Upper lobe of right lung (tissue), 1 donor: ENCODE results near the gene EFHB. TPM values are rescaled to one million over a fixed set of nuclear protein-coding genes. Genes with fewer than 3 reads are reported as not detected.

Source experiments
- ATAC-seq: fragments of 200-7000 bp; cut with Tn5 transposase; one replicate; pipeline ENCODE4 v1.9.1; 2020; ENCODE audit warnings: mild to moderate bottlenecking, moderate library complexity
- DNase-seq: peaks from one replicate; pipeline ENCODE4 v3.0.0-alpha.2; 2020
- H3K27ac ChIP-seq: fragments of 200-600 bp; one replicate; pipeline ENCODE4 v1.8.0; 2022
- H3K27me3 ChIP-seq: fragments of 200-600 bp; one replicate; pipeline ENCODE4 v1.8.0; 2022; ENCODE audit warnings: mild to moderate bottlenecking
- H3K36me3 ChIP-seq: fragments of 200-600 bp; one replicate; pipeline ENCODE4 v1.8.0; 2022
- H3K4me1 ChIP-seq: fragments of 200-600 bp; one replicate; pipeline ENCODE4 v1.8.0; 2022
- H3K4me3 ChIP-seq: fragments of 200-600 bp; one replicate; pipeline ENCODE4 v1.8.0; 2022; ENCODE audit warnings: mild to moderate bottlenecking
- H3K9me3 ChIP-seq: fragments of 200-600 bp; one replicate; pipeline ENCODE4 v1.8.0; 2022
- CTCF ChIP-seq: fragments of 200-600 bp; IDR thresholded peaks from one replicate; pipeline ENCODE4 v1.8.0; 2022; ENCODE audit warnings: antibody characterized with exemption
- intact Hi-C: fragments of 100-400 bp; cut with DNase I; formaldehyde crosslinking; loops from one replicate; pipeline ENCODE4 v1.11.0; 2022
- total RNA-seq: library from RNA; stranded (reverse); fragmentation: NEBNext Ultra II Directional; extraction: Animal tissue kit (Norgen Biotek cat#: 25700); gene quantifications from one replicate; pipeline ENCODE4 v1.2.1, GENCODE V29; 2021
- donor health status: DM: no; HTN: yes; CAD: no; lungs with severe emphysema.

Gene EFHB
- total RNA-seq, 1 donor from 2014 or later = 0.90 TPM

DNA sequence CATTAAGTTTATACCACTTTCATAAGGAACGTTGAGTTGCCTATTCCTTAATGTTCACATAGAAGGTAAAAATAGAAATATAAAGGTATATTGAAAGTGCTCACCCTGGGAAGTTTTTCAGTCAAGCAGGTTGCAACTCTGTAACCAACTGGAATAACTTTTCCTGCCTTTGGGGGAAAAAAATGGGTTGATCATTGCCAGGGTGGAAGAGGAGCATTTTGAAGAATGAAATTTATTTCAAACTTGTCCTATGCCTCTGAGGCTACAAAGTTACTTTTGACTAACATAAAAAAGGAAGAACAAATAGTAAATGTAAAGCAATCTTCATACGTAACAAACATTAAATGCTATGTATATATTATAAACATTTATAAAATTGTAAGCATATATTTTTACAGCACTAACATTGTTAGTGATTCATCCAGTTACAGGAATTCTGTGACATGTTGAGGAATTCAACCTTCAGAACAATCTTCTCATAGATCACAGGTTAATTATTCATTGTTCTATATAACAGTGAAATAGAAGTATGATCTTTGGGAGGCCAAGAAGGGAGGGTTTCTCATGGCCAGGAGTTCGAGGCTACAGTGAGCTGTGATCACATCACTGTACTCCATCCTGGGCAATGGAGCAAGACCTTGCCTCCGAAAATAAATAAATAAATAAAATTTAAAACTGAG is 13.5 kb downstream of the EFHB start:
- no peaks in the 10 kb centered on the region for H3K27me3 ChIP-seq
- H3K36me3 ChIP-seq = no peaks in the 10 kb centered on the region
- H3K27ac ChIP-seq = no peak overlapping the region
- H3K9me3 ChIP-seq = no peaks in the 10 kb centered on the region
- DNase-seq (no peak), ATAC-seq (no peak)
- no peak for TF ChIP-seq CTCF
- H3K4me3 ChIP-seq = no peak overlapping the region
- H3K4me1 ChIP-seq = no peaks in the 10 kb centered on the region
- intact Hi-C loops = no loop called here

DNA sequence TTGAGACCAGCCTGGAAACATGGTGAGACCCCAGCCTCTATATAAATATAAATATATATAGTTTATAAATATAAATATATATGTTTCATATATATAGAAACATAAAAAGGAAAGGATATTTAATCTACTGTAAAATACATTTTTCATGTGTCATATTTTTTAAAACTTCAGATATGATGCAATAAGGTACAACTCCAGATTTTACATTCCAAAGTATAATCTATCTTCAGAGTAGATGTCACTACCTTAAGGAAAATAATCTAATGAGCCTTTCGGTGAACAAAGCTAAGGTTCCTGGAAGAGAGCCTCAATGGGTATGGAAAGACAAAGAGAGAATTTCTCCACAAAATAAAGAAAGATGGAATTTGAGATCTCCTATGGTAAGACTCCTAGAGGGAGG is 16.9 kb downstream of the EFHB start:
- intact Hi-C loops = no loop called here
- no peaks in the 10 kb centered on the region for H3K36me3 ChIP-seq
- DNase-seq (no peak), ATAC-seq (no peak)
- H3K4me1 ChIP-seq = no peaks in the 10 kb centered on the region
- H3K9me3 ChIP-seq = no peaks in the 10 kb centered on the region
- no peak overlapping the region for H3K27ac ChIP-seq
- no peaks in the 10 kb centered on the region for H3K27me3 ChIP-seq
- TF ChIP-seq CTCF = no peak
- H3K4me3 ChIP-seq = no peak overlapping the region

DNA sequence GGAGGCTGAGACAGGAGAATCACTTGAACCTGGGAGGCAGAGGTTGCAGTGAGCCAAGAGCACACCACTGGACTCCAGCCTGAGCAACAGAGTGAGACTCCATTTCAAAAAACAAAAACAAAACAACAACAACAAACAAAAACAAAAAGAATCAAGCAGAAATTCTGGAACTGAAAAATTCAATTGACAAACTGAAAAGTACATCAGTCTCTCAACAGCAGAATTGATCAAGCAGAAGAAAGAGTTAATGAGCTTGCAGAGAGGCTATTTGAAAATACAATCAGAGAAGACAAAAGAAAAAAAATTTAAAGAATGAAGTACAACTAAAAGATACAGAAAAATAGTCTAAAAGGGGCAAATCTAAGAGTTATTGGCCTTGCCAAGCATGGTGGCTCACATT is 22.6 kb downstream of the EFHB start:
- Histone ChIP-seq H3K36me3 (no peaks in the 10 kb centered on the region), H3K4me1 (no peaks in the 10 kb centered on the region), H3K27me3 (no peaks in the 10 kb centered on the region), H3K4me3 (no peak overlapping the region), H3K27ac (no peak overlapping the region), H3K9me3 (no peaks in the 10 kb centered on the region)
- TF ChIP-seq CTCF = no peak
- intact Hi-C loops = no loop called here
- ATAC-seq = no peak
- no peak for DNase-seq

DNA sequence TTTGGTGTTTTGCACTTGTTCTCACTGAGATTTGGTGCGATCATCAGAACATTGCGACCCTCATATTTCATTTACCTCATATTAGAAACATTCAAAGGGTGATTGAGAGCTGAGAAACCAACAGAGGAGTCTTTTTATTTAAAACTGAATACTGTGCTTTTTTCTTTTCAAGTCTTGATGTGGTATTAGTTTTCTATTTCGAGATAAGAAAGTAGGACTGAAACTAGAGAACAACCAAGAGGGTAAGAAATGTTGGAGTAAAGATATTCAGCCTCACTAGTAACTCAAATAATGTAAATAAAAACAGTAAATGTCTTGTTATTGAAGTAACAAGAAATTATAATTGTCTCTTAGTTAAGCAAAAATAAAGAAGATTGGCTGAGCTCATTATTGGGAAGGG is 26.5 kb downstream of the EFHB start:
- intact Hi-C loops = no loop called here
- ATAC-seq (no peak), DNase-seq (no peak)
- Histone ChIP-seq H3K4me3 (no peak overlapping the region), H3K4me1 (no peaks in the 10 kb centered on the region), H3K9me3 (no peaks in the 10 kb centered on the region), H3K27ac (no peak overlapping the region), H3K27me3 (no peaks in the 10 kb centered on the region), H3K36me3 (no peaks in the 10 kb centered on the region)
- no peak for TF ChIP-seq CTCF

- H3K27me3 ChIP-seq = no peaks in the 10 kb centered on the region
- TF ChIP-seq CTCF = no peak
- H3K4me3 ChIP-seq = no peak overlapping the region
- H3K27ac ChIP-seq = no peak overlapping the region
- H3K4me1 ChIP-seq = peaks cover 4% of the 10 kb centered on the region
- no peaks in the 10 kb centered on the region for H3K9me3 ChIP-seq
- no peak for ATAC-seq
- intact Hi-C loops = no loop called here
- no peak for DNase-seq
- no peaks in the 10 kb centered on the region for H3K36me3 ChIP-seq
Measured at GRCh38 chr3:19903649-19904048, 30.4 kb downstream of the EFHB start.

DNA sequence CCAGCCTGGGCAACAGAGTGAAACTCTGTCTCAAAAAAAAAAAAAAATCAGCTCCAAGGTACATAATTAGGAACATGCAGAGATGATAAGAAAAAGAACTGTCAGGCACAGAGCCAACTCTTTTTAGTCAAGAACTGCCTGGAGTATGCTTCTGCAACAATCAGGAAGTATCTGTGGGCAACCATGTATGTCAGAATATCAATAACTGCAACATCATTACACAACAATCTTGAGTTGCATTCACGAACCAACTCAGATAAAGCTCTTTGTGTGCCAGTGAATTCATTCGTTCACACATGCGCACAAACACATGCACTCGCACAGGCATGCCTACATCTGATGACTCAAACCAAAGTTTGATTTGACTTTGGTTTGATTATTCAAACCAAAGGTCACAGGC is 32.1 kb downstream of the EFHB start:
- Histone ChIP-seq H3K9me3 (no peaks in the 10 kb centered on the region), H3K36me3 (no peaks in the 10 kb centered on the region), H3K27ac (no peak overlapping the region), H3K27me3 (no peaks in the 10 kb centered on the region), H3K4me3 (no peak overlapping the region), H3K4me1 (peaks cover 4% of the 10 kb centered on the region)
- no peak for TF ChIP-seq CTCF
- DNase-seq (no peak), ATAC-seq (peak; percentile 65)
- intact Hi-C loops = no loop called here
